Immature natural killer cell (primary cell): ENCODE results near the gene FADS3. TPM values are rescaled to one million over a fixed set of nuclear protein-coding genes. Genes with fewer than 3 reads are reported as not detected.

ENCODE experiments used
- DNase-seq, 3 donors: peaks; one replicate each; pipeline ENCODE4 v3.0.0; 2022; ENCODE audit warnings: mixed read lengths in 1 of 3
- H3K27ac Mint-ChIP-seq, 6 donors: one replicate each; pipeline ENCODE4 v1.8.0; 2020; ENCODE audit warnings: mixed read lengths in 6 of 6, mild to moderate bottlenecking in 5 of 6, inconsistent platforms in 4 of 6, moderate library complexity in 3 of 6
- H3K27me3 Mint-ChIP-seq, 3 donors: one replicate each; pipeline ENCODE4 v1.8.0; 2020 to 2021; ENCODE audit warnings: low read depth in 3 of 3, mild to moderate bottlenecking in 3 of 3, mixed read lengths in 3 of 3, moderate library complexity in 3 of 3, inconsistent platforms in 1 of 3
- H3K36me3 Mint-ChIP-seq, 3 donors: one replicate each; pipeline ENCODE4 v1.8.0; 2020; ENCODE audit warnings: mixed read lengths in 3 of 3, inconsistent platforms in 2 of 3, mild to moderate bottlenecking in 2 of 3
- H3K4me1 Mint-ChIP-seq, 2 donors: one replicate each; pipeline ENCODE4 v1.8.0; 2020; ENCODE audit warnings: inconsistent platforms in 2 of 2, mild to moderate bottlenecking in 2 of 2, mixed read lengths in 2 of 2, moderate library complexity in 1 of 2
- H3K4me3 Mint-ChIP-seq, 5 donors: one replicate each; pipeline ENCODE4 v1.8.0; 2020; ENCODE audit warnings: mild to moderate bottlenecking in 5 of 5, mixed read lengths in 5 of 5, inconsistent platforms in 3 of 5, moderate library complexity in 3 of 5
- H3K9me3 Mint-ChIP-seq, 6 donors: one replicate each; pipeline ENCODE4 v1.8.0; 2020; ENCODE audit warnings: mild to moderate bottlenecking in 6 of 6, mixed read lengths in 6 of 6, inconsistent platforms in 4 of 6, moderate library complexity in 3 of 6
- polyA plus RNA-seq, 3 donors: library from polyadenylated mRNA; unstranded; fragments of 300-500 nt; fragmentation: Illumina TruSeq; gene quantifications; one replicate each; pipeline ENCODE4 v1.2.3, GENCODE V29; 2021

The FADS3 gene
- polyA plus RNA-seq, 3 donors from 2014 or later, result 3.2 to 6.2 (median 3.9) TPM

- Mint-ChIP-seq H3K4me1 (peaks cover 6 to 8% of the 10 kb centered on the region in 2 donors), H3K4me3 (no peak overlapping the region), H3K9me3 (no peaks in the 10 kb centered on the region), H3K27me3 (peaks cover 0 to 6% (median 1%) of the 10 kb centered on the region in 3 donors), H3K27ac (peak overlapping the region in 1 of 6 donors; percentile 88), H3K36me3 (no peaks in the 10 kb centered on the region)
- no peak for DNase-seq
These were observed 17.0 kb downstream of the FADS3 start for GRCh38 chr11:61874377-61874809.

DNA sequence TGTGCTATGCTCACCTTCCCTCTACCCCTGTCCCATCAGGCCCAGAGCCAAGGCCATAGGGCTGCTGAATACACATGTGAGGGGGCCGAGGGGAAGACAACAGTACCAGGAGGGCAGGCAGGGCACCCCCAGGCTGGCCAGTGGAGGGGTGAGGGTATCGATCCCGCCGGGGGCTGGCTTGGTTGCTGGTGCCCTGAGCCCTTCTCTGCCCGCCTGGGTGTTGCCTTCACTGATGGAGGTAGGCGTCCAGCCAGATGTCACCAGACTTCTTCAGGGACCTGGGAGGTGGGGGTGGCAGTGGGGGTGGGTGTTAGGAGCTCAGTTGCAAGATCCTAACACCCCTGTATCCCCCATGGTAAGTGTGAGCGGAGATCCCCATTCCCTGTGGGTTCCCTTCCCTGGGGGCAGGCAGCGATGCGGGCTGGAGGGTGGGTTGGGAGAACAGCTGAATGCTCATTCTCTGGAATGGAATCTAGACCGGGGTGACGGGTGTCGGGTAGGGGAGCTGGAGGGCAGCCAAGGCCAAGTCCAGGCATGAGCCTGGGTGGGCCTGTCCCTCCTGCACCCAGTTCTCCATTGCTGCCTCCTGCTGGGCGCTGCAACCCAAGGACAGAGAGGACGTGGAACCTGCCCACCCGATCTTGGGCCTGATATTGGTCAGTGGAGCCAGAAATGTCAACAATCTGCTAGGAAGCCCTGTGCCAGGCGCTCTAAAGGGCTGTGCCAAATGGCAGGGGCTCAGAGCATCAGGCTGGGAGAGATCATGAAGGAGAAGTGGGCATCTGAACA is 17.6 kb downstream of the FADS3 start:
- Mint-ChIP-seq H3K4me3 (no peak overlapping the region), H3K36me3 (no peaks in the 10 kb centered on the region), H3K27ac (peak overlapping the region in 1 of 6 donors; percentile 88), H3K27me3 (peaks cover 0 to 6% (median 1%) of the 10 kb centered on the region in 3 donors), H3K9me3 (no peaks in the 10 kb centered on the region), H3K4me1 (peaks cover 6 to 8% of the 10 kb centered on the region in 2 donors)
- no peak for DNase-seq

DNA sequence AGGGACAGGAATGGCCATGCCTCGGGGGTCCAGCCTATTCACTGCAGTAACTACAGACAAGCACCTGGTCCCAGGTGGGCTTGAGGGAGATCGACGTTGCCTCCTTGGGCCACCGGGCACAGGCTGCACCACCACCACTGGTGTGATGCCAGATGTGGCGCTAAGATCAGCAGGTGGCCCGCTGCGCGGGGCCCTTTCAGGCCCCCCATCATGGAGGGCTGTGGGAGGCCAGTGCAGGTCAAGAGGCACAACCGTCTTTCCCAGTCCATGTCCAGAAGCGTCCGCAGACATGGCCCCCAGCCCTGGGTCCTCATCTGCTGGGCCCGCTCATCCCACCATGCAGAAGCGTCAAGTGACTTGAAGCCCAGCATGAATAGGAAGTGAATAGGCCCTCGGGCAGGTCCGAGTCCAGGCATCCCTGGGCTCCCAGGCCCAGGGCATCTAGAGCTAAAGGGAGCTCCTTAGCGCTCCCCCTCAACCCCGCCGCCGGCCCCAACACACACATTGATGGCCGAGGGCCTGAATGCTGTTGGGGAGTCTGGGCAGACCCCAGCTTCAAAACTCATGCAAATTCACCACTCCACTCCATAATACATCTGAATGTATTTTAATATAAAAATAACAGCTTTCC is 18.3 kb downstream of the FADS3 start:
- H3K27me3 Mint-ChIP-seq, result peaks cover 0 to 5% (median 1%) of the 10 kb centered on the region in 3 donors
- no peaks in the 10 kb centered on the region for H3K36me3 Mint-ChIP-seq
- H3K27ac Mint-ChIP-seq, result no peak overlapping the region

DNA sequence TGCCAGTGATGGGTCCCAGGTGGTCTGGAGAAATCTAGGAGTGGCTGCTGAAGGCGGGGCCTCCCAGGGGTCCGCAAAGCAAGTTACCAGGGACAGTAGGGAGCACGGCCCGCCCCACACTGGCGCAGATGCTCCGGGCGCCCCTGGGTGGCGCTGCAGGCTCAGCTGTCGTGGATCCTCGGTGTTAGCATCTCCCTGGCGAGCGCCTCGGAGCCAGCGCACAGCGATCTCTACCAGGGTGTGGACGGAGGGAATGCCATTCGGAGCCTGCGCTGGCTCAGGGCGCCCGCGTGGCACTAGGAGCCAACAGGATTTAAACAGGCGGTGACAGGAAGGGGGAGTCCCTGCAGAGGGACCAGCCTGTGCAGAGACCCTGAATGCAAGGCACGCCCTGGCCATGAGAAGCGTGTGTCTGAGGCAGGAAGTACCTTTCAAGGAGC is 20.2 kb downstream of the FADS3 start:
- Mint-ChIP-seq H3K27ac (no peak overlapping the region), H3K27me3 (peaks cover 0 to 5% (median 1%) of the 10 kb centered on the region in 3 donors), H3K9me3 (no peaks in the 10 kb centered on the region), H3K4me3 (peak overlapping the region in 3 of 5 donors; percentile 46 to 75 (median 68)), H3K36me3 (no peaks in the 10 kb centered on the region), H3K4me1 (peaks cover 6 to 8% of the 10 kb centered on the region in 2 donors)
- DNase-seq, result peak; percentile 31 to 53 (median 51)

More for the DNA sequence above, 18.3 kb downstream of the FADS3 start:
- Mint-ChIP-seq H3K9me3 (no peaks in the 10 kb centered on the region), H3K4me1 (peaks cover 6 to 8% of the 10 kb centered on the region in 2 donors), H3K4me3 (no peak overlapping the region)
- no peak for DNase-seq

DNA sequence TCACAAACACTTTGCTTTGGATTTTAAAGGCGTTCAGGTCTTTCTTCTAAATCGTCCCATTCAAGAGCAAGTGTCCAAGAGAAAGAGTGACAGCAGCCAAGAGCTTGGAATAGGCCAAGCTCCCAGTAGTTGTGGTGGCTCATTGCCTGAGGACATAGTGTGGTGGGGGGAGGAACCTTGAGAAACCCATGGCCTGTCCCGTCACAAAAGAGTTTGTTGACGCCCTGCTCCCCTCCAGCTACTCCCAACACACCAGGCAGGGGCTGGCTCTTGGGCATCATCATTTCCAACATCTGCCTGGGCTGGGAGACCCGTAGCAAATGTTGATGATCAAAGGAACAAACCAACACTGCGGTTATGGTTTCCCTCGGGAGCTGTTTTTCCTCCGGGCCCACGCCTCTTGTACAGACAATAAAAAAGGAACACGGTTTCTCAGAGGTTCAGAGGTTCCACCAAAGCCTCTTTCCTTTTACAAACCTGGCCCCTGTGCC is 20.8 kb downstream of the FADS3 start:
- Mint-ChIP-seq H3K27ac (no peak overlapping the region), H3K4me1 (peaks cover 6 to 8% of the 10 kb centered on the region in 2 donors), H3K27me3 (peaks cover 0 to 5% (median 1%) of the 10 kb centered on the region in 3 donors), H3K4me3 (peak overlapping the region in 1 of 5 donors; percentile 75), H3K9me3 (no peaks in the 10 kb centered on the region), H3K36me3 (peaks cover 0 to 3% (median 0%) of the 10 kb centered on the region in 3 donors)
- no peak for DNase-seq

- H3K4me3 Mint-ChIP-seq, result no peak overlapping the region
- no peak overlapping the region for H3K27ac Mint-ChIP-seq
- no peaks in the 10 kb centered on the region for H3K9me3 Mint-ChIP-seq
- no peak for DNase-seq
- peaks cover 0 to 7% (median 0%) of the 10 kb centered on the region in 3 donors for H3K36me3 Mint-ChIP-seq
- H3K27me3 Mint-ChIP-seq, result peaks cover 0 to 5% (median 1%) of the 10 kb centered on the region in 3 donors
- peaks cover 6 to 8% of the 10 kb centered on the region in 2 donors for H3K4me1 Mint-ChIP-seq
These were observed 21.5 kb downstream of the FADS3 start for GRCh38 chr11:61869708-61870451.

DNA sequence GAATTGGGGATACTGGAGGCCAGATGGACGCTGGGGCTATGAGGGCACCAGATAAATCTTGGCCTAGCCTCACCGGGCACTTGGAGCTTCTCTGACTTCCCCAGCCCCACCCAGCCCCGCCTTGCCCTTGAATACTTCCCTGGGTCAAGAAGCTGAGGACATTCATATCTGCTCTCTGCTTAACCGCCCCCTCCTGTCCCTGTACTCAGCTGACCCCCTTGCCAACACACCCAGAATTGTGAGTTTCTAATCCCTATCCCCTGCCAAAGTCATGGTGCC is 22.0 kb downstream of the FADS3 start:
- no peak for DNase-seq
- Mint-ChIP-seq H3K27ac (no peak overlapping the region), H3K27me3 (peaks cover 0 to 3% (median 1%) of the 10 kb centered on the region in 3 donors), H3K36me3 (peaks cover 0 to 10% (median 0%) of the 10 kb centered on the region in 3 donors), H3K9me3 (no peaks in the 10 kb centered on the region), H3K4me1 (peaks cover 6 to 8% of the 10 kb centered on the region in 2 donors), H3K4me3 (no peak overlapping the region)

GRCh38 chr11:61868571-61869428 is 22.5 kb downstream of the FADS3 start:
- Mint-ChIP-seq H3K36me3 (peaks cover 0 to 10% (median 0%) of the 10 kb centered on the region in 3 donors), H3K27ac (no peak overlapping the region), H3K27me3 (peaks cover 0 to 1% (median 1%) of the 10 kb centered on the region in 3 donors)

GRCh38 chr11:61866958-61867343 is 24.4 kb downstream of the FADS3 start:
- H3K27ac Mint-ChIP-seq, result no peak overlapping the region
- peaks cover 0 to 10% (median 0%) of the 10 kb centered on the region in 3 donors for H3K36me3 Mint-ChIP-seq
- peaks cover 0 to 1% (median 0%) of the 10 kb centered on the region in 3 donors for H3K27me3 Mint-ChIP-seq
- H3K9me3 Mint-ChIP-seq, result no peaks in the 10 kb centered on the region
- peaks cover 6 to 8% of the 10 kb centered on the region in 2 donors for H3K4me1 Mint-ChIP-seq
- H3K4me3 Mint-ChIP-seq, result no peak overlapping the region
- no peak for DNase-seq

More at GRCh38 chr11:61868571-61869428, 22.5 kb downstream of the FADS3 start:
- Mint-ChIP-seq H3K4me1 (peaks cover 6 to 8% of the 10 kb centered on the region in 2 donors), H3K4me3 (no peak overlapping the region), H3K9me3 (no peaks in the 10 kb centered on the region)
- DNase-seq, result no peak

DNA sequence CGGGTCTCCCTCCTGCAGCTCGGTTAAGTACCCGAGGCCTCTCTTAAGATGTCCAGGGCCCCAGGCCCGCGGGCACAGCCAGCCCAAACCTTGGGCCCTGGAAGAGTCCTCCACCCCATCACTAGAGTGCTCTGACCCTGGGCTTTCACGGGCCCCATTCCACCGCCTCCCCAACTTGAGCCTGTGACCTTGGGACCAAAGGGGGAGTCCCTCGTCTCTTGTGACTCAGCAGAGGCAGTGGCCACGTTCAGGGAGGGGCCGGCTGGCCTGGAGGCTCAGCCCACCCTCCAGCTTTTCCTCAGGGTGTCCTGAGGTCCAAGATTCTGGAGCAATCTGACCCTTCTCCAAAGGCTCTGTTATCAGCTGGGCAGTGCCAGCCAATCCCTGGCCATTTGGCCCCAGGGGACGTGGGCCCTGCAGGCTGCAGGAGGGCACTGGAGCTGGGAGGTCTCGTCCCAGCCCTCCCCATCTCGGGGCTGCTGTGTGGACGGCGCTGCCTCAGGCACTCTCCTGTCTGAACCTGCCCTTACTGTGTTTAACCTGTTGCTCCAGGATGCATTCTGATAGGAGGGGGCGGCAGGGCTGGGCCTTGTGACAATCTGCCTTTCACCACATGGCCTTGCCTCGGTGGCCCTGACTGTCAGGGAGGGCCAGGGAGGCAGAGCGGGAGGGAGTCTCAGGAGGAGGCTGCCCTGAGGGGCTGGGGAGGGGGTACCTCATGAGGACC is 25.0 kb downstream of the FADS3 start:
- Mint-ChIP-seq H3K9me3 (no peaks in the 10 kb centered on the region), H3K4me1 (peaks cover 6 to 7% of the 10 kb centered on the region in 2 donors), H3K27me3 (peaks cover 0 to 1% (median 0%) of the 10 kb centered on the region in 3 donors), H3K36me3 (peaks cover 0 to 10% (median 0%) of the 10 kb centered on the region in 3 donors), H3K27ac (no peak overlapping the region), H3K4me3 (no peak overlapping the region)
- no peak for DNase-seq

DNA sequence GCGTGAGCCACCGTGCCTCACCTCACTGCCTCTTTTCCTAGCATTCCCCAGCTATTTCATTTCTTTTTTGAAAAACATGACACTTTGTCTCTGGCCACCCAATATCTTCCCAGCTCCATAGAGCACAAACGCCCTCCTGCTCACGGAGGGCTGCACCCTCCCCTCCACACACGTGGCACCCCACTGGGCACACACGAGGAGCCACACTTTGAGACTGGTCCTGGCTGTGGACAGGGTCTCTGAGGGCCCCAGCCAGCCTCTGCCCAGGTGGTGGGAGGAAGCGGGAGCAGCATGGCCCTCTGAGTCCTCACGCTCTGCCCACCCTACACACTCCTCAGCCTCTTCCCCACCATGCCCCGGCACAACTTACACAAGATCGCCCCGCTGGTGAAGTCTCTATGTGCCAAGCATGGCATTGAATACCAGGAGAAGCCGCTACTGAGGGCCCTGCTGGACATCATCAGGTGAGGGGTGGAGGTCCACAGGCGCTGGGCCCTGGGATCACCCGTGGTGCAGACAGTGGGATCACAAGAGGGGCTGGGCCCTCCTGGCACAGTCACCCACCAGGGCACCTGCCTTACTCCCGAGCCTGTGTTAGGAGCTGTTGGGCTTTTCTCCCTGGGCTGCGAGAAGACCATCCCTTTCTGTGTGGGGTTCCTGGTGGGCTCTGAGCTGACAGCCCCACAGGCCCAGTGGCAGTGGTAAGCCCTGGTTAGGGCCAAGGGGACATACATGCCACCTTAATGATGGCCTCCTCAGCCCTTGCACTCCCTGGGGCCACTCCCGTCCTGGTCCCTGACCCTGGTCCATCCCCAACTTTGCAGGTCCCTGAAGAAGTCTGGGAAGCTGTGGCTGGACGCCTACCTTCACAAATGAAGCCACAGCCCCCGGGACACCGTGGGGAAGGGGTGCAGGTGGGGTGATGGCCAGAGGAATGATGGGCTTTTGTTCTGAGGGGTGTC is 26.2 kb downstream of the FADS3 start:
- peaks cover 0 to 10% (median 4%) of the 10 kb centered on the region in 3 donors for H3K36me3 Mint-ChIP-seq
- no peaks in the 10 kb centered on the region for H3K4me1 Mint-ChIP-seq
- no peak overlapping the region for H3K4me3 Mint-ChIP-seq
- no peaks in the 10 kb centered on the region for H3K27me3 Mint-ChIP-seq
- no peak for DNase-seq
- no peak overlapping the region for H3K27ac Mint-ChIP-seq
- H3K9me3 Mint-ChIP-seq, result no peaks in the 10 kb centered on the region
